HG03097 (cell line): ENCODE results near the gene SRCAP.

Experiments
- ATAC-seq: cut with Tn5 transposase; IDR thresholded peaks from one replicate; pipeline ENCODE4 v1.9.1; 2021; ENCODE audit not compliant: unreplicated experiment, low FRiP score

The SRCAP gene

DNA sequence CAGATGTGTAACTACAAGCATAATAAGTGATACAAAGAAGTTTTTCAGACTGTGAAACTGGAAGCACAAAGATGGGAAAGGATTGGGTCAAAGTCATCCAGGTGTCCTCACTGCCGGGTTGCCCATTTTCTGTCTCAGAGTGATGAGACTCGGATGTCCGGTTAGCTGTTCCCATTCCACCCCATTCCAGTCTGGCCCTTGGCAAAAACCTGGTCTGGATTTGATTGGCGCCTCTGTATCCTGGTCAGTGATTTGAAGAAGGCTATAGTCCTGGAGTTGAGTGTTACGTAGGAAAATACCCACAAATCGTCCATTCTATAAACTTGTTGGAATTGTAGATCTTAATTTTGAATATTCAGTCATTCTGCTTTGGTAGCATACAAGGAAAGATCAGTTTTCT lies 29.4 kb downstream of the SRCAP start:
- ATAC-seq, result no peak

DNA sequence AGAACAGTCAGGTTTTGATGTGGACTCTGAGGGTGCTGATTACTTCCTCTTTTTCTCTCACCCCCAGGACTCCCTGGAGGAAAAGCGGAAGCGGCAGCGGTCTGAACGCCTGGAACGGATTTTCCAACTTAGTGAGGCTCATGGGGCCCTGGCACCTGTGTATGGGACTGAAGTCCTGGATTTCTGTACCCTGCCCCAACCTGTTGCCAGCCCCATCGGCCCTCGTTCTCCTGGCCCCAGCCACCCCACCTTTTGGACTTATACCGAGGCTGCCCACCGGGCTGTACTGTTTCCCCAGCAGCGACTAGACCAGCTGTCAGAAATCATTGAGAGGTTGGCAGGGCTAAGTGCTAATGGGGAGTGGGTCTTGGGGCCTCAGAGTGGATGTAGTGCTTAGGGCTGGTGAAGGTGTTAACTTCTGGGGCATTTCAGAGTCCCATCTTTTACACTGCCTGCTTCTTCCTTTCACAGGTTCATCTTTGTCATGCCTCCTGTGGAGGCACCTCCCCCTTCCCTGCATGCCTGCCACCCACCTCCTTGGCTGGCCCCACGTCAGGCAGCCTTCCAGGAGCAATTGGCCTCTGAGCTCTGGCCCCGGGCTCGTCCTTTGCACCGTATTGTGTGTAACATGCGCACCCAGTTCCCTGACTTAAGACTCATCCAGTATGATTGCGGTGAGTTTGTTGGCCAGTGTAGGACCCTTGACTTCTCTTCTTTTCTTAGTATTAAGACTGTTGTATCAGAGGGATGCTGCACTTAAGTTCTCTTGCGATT lies 30.1 kb downstream of the SRCAP start:
- ATAC-seq, result no peak

GRCh38 chr16:30731411-30731810 lies 32.4 kb downstream of the SRCAP start:
- ATAC-seq, result no peak

DNA sequence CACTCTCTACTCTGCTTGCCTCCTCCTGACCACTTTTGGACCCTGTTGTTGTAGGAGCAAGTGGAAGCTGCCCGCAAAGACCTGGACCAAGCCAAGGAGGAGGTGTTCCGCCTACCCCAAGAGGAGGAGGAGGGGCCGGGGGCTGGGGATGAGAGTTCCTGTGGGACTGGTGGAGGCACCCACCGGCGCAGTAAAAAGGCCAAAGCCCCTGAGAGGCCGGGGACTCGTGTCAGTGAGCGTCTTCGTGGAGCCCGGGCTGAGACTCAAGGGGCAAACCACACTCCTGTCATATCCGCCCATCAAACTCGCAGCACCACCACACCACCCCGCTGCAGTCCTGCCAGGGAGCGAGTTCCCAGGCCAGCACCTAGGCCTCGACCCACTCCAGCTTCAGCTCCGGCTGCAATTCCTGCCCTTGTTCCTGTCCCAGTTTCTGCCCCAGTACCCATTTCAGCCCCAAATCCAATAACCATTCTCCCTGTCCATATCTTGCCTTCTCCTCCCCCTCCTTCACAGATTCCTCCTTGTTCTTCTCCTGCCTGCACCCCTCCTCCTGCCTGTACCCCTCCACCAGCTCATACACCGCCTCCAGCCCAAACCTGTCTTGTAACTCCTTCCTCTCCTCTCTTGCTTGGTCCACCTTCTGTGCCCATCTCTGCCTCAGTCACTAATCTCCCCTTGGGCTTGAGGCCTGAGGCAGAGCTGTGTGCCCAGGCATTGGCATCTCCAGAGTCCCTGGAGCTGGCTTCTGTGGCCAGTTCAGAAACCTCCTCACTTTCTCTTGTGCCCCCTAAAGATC lies 38.2 kb downstream of the SRCAP start:
- ATAC-seq, result no peak

DNA sequence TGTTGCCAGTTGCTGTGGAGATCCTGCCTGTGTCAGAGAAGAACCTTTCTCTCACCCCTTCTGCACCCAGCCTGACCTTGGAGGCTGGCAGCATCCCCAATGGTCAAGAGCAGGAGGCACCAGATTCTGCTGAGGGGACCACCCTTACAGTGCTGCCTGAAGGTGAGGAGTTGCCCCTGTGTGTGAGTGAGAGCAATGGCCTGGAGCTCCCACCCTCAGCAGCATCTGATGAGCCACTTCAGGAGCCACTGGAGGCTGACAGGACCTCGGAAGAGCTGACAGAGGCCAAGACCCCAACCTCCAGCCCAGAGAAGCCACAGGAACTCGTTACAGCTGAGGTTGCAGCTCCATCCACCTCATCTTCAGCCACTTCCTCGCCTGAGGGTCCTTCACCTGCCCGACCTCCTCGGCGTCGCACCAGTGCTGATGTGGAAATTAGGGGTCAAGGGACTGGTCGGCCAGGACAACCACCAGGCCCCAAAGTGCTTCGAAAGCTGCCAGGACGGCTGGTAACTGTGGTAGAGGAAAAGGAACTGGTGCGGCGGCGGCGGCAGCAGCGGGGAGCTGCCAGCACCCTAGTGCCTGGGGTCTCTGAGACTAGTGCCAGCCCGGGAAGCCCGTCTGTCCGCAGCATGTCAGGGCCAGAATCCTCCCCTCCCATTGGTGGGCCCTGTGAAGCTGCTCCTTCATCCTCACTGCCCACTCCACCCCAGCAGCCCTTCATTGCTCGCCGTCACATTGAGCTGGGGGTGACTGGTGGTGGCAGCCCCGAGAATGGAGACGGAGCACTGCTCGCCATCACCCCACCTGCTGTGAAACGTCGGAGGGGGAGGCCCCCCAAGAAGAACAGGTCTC lies 39.0 kb downstream of the SRCAP start:
- ATAC-seq, result no peak

DNA sequence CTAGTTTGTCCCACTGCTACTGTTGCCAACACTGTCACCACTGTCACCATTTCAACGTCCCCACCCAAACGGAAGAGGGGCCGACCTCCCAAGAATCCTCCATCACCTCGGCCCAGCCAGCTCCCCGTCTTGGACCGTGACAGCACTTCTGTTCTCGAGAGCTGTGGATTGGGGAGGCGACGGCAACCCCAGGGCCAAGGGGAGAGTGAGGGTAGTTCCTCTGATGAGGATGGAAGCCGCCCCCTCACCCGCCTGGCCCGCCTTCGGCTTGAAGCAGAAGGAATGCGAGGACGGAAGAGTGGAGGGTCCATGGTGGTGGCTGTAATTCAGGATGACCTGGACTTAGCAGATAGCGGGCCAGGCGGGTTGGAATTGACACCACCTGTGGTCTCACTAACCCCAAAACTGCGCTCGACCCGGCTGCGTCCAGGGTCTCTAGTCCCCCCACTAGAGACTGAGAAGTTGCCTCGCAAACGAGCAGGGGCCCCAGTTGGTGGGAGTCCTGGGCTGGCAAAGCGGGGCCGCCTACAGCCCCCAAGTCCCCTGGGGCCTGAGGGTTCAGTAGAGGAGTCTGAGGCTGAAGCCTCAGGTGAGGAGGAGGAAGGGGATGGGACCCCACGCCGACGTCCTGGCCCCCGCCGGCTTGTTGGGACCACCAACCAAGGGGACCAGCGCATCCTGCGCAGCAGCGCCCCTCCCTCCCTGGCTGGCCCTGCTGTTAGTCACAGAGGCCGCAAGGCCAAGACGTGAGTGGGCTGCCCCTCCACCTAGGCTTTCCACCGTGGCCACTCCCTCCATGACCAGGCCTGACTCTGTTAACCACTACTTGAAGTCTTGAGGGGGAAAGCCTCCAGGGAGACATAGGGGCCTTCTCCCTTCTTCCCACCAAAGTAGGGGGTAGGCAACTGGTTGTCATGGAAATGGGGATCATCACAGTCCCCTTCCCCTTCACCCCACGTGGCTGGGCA lies 40.3 kb downstream of the SRCAP start:
- ATAC-seq, result no peak

- ATAC-seq, result no peak
Measured at GRCh38 chr16:30740364-30741251, 41.6 kb downstream of the SRCAP start.

DNA sequence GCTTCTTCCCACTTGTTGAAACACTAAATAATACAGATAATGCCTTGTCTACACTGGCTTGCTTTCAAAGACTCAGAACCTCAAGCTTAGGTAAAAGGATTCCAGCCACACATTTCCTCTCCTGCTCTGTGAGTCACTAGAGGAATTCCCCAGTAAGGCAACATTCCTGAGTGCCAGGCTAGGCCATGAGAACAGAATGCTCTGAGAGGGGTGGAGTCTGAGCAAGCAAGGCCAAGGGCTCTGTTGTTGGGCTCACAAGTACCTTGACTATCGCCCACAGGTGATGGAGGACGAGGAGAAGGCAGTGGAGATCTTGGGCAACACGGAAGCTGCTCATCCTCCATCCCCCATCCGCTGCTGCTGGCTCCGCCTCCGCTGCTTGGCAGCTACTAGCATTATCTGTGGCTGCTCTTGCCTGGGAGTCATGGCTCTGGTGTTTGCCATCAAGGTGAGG lies 42.5 kb downstream of the SRCAP start:
- no peak for ATAC-seq

DNA sequence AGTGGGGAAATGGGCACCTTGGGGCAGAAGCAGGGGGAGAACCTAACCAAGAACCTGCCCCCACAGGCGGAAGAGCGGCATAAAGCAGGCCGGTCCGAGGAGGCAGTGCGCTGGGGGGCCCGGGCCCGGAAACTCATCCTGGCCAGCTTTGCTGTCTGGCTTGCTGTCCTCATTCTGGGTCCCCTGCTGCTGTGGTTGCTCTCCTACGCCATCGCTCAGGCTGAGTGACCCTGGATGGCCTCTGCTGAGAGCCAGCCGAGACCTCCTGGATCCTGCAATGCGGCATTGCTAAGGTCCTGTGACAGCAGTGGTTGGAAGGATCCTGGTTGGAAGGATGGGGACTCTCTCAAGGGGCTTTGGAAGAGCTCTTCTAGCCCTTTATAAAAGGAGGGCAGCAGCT lies 44.7 kb downstream of the SRCAP start:
- ATAC-seq, result no peak

DNA sequence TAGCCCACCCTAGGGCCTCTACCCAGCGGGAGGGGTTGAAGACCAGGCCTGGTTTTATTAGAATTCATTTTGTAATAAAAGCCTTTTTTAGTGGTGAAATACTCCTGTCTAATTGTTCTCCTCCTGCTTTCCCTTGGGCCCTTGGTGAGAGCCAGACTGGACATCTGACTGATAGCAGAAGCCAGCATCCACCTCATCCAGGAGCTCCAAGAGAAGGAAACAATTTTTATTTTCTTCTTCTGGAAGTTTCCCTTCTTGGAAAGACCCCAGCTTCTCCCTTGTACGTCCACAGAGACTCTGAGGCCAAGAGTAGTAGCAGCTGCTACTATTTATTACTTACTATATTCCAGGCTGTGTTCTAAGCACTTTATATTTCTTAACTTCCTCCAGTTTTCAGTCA lies 45.2 kb downstream of the SRCAP start:
- no peak for ATAC-seq

DNA sequence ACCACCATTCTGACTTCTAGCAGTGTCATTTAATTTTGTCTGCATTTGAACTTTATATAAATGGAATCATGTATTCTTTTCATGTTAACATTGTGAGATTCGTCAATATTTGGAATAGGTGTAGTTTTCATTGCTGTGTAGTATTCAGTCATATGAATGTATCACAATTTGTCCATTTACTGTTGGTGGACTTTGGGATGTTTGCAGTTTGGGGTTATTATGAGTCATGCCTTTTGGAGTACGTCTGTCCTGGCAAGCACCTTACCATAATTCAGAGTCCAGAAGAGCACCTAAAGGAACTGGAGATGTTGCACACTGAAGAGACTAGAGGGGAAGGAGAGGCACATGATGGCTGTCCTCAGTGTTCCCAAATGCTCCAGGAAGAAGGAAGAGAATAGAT lies 46.1 kb downstream of the SRCAP start:
- no peak for ATAC-seq

- ATAC-seq, result no peak
Measured at GRCh38 chr16:30746638-30747175, 47.7 kb downstream of the SRCAP start.

GRCh38 chr16:30747331-30747730 lies 48.4 kb downstream of the SRCAP start:
- ATAC-seq, result no peak

DNA sequence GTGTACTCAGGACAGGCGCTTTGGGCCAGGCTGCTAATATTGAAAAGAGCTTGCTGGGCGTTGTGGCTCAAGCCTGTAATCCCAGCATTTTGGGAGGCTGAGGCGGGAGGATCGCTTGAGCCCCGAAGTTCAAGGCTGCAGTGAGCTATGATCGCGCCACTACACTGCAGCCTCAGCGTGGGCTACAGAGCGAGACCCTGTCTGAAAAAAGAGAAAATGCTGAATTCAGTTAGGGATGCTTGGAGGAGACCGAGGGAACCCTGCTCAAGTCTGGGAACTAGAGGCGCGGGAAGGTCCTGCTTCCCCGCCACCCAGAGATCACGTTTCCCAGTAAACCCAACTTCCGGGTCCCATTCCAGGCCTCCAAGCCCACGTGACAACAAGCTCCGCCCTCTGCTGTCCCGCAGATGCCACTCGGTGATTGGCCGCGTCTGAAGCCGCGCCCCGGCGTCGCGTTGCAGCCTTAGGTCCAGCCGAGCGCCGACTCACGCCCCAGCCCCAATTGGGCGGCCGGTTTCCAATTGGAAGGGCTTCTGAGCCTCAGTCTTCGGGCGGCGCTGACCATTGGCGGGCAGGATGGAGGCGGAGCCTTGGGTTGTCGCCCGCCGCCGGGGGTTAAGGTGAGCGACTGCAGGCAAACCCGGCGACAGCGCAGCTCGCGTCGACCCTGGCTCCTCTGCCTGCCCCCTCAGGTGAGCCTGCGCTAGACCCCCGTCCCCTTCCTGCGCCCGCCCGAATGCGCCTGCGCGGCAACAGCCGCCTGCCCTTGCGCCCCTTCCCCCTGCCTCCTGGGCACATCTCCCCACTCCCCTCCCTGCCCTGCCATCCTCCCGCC lies 49.0 kb downstream of the SRCAP start, which contains the start of gene PHKG2:
TSS of gene PHKG2 (plus strand) at position 627 of the 835 bp plus-strand sequence. CDS start 396 bp downstream, outside the sequence.
- ATAC-seq, result peak; percentile 94

DNA sequence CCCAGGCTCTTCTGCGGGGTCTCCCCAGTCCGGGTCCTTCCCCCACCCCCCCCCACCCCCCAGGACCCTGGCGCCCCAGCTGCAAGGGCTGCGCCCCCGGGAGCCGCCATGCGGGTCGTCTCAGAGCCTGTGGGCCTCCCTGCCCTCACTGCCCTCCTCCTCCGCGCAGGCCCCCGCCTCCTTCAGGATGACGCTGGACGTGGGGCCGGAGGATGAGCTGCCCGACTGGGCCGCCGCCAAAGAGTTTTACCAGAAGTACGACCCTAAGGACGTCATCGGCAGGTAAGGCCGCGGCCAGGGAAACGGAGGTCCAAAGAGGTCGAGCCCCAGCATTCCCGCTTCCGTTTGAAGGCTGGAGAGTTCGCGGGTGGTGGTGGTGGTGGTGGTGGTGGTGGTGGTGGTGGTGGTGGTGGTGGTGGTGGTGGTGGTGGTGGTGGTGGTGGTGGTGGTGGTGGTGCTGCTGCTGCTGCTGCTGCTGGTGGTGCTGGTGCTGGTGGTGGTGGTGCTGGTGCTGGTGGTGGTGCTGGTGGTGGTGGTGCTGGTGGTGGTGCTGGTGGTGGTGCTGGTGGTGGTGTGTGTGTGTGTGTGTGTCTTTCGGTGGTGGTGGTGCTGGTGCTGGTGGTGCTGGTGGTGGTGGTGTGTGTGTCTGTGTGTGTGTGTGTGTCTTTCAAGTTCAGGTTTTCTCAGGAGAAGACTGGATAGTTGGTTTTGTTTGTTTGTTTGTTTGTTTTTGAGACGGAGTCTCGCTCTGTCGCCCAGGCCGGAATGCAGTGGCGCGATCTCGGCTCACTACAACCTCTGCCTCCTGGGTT lies 49.9 kb downstream of the SRCAP start:
- no peak for ATAC-seq

- no peak for ATAC-seq
Measured at GRCh38 chr16:30750201-30750600, 51.2 kb downstream of the SRCAP start.
